ENCODE measurements around the gene CBX8. TPM values are rescaled to one million over a fixed set of nuclear protein-coding genes. Genes with fewer than 3 reads are reported as not detected.
A peak's percentile ranks its signal among the peaks of the same experiment; 100 is the strongest.

CBX8 gene
- total and polyA plus RNA-seq, 7 donors: 0.28 to 5.6 (median 1.8) TPM

- no peak for TF ChIP-seq CTCF (IDR thresholded peaks at IDR 0.05)
- no peak for TF ChIP-seq EP300 (IDR thresholded peaks at IDR 0.05)
- TF ChIP-seq POLR2A (IDR thresholded peaks at IDR 0.05): no peak
- no peak for TF ChIP-seq POLR2AphosphoS5 (IDR thresholded peaks at IDR 0.05)
- DNase-seq: no peak
- Histone ChIP-seq H3K9me3 (no peaks in the 10 kb centered on the region), H3K27ac (no peak overlapping the region), H3K27me3 (peaks cover 83 to 100% (median 95%) of the 10 kb centered on the region in 3 donors), H3K36me3 (no peaks in the 10 kb centered on the region), H3K4me1 (peaks cover 0 to 43% (median 30%) of the 10 kb centered on the region in 4 donors), H3K4me3 (no peak overlapping the region)
- 36 to 61% methylated on average over 4 of the region's 4 CpGs for WGBS, 2 donors
- intact Hi-C loops (cut with DNase I): no loop called here
Measured at GRCh38 chr17:79806446-79806760, 9.5 kb upstream of the CBX8 start.

GRCh38 chr17:79804856-79805696 lies 8.2 kb upstream of the CBX8 start:
- no peak for TF ChIP-seq EP300 (IDR thresholded peaks at IDR 0.05)
- peak in 1 of 4 donors; percentile 4 for TF ChIP-seq POLR2AphosphoS5 (IDR thresholded peaks at IDR 0.05)
- H3K9me3 ChIP-seq: no peaks in the 10 kb centered on the region
- no peak overlapping the region for H3K4me3 ChIP-seq
- H3K27me3 ChIP-seq: peaks cover 87 to 100% (median 96%) of the 10 kb centered on the region in 3 donors
- H3K27ac ChIP-seq: no peak overlapping the region
- DNase-seq: no peak
- 22 to 41% methylated on average over 22 of the region's 22 CpGs for WGBS, 2 donors
- intact Hi-C loops (cut with DNase I): no loop called here
- H3K36me3 ChIP-seq: no peaks in the 10 kb centered on the region
- H3K4me1 ChIP-seq: peaks cover 0 to 43% (median 28%) of the 10 kb centered on the region in 4 donors

GRCh38 chr17:79803997-79804855 lies 7.3 kb upstream of the CBX8 start:
- TF ChIP-seq POLR2AphosphoS5 (IDR thresholded peaks at IDR 0.05) (no peak), EP300 (IDR thresholded peaks at IDR 0.05) (no peak), POLR2A (IDR thresholded peaks at IDR 0.05) (no peak), CTCF (IDR thresholded peaks at IDR 0.05) (no peak)
- H3K36me3 ChIP-seq: no peaks in the 10 kb centered on the region
- no peaks in the 10 kb centered on the region for H3K9me3 ChIP-seq
- H3K4me1 ChIP-seq: peaks cover 0 to 46% (median 25%) of the 10 kb centered on the region in 4 donors
- H3K27me3 ChIP-seq: peaks cover 88 to 100% (median 99%) of the 10 kb centered on the region in 3 donors
- 2 to 3% methylated on average over 76 of the region's 76 CpGs for WGBS, 2 donors
- H3K27ac ChIP-seq: no peak overlapping the region
- intact Hi-C loops (cut with DNase I): no loop called here
- DNase-seq: no peak
- H3K4me3 ChIP-seq: no peak overlapping the region

- Histone ChIP-seq H3K4me3 (no peak overlapping the region), H3K4me1 (peaks cover 0 to 53% (median 33%) of the 10 kb centered on the region in 4 donors), H3K36me3 (no peaks in the 10 kb centered on the region), H3K9me3 (no peaks in the 10 kb centered on the region), H3K27ac (no peak overlapping the region), H3K27me3 (peaks cover 89 to 100% (median 99%) of the 10 kb centered on the region in 3 donors)
- TF ChIP-seq POLR2A (IDR thresholded peaks at IDR 0.05) (no peak), CTCF (IDR thresholded peaks at IDR 0.05) (no peak), EP300 (IDR thresholded peaks at IDR 0.05) (no peak), POLR2AphosphoS5 (IDR thresholded peaks at IDR 0.05) (no peak)
- no peak for DNase-seq
- 9 to 10% methylated on average over 31 of the region's 31 CpGs for WGBS, 2 donors
- intact Hi-C loops (cut with DNase I): no loop called here
Measured at GRCh38 chr17:79803421-79803996, 6.6 kb upstream of the CBX8 start.

Data from sigmoid colon (tissue), 7 donors.